Panc1 (cell line): ENCODE results near the gene LMBRD1.

Experiments
- CTCF ChIP-seq: fragments of 450-650 bp; IDR thresholded peaks from 2 replicates; pipeline ENCODE4 v1.5.1; 2017; ENCODE audit warnings: mild to moderate bottlenecking
- POLR2AphosphoS5 ChIP-seq: IDR thresholded peaks from 2 replicates; pipeline ENCODE4 v1.6.1; 2012; ENCODE audit warnings: mild to moderate bottlenecking, low read depth, low read length, moderate library complexity
- SIN3A ChIP-seq: IDR thresholded peaks from 2 replicates; pipeline ENCODE4 v1.6.1; 2012; ENCODE audit warnings: low read depth, mild to moderate bottlenecking, low read length, moderate library complexity, borderline replicate concordance; ENCODE audit not compliant: insufficient read depth
- TCF7L2 ChIP-seq: IDR thresholded peaks from 2 replicates; pipeline ENCODE4 v1.6.1; 2011; ENCODE audit warnings: mild to moderate bottlenecking, low read depth, low read length, inconsistent platforms

- TF ChIP-seq CTCF (no peak), SIN3A (no peak), POLR2AphosphoS5 (no peak), TCF7L2 (no peak)
These were observed 6.2 kb upstream of the LMBRD1 start for GRCh38 chr6:69802995-69803394.
